ENCODE data around the gene NKX2-4. TPM values are rescaled to one million over a fixed set of nuclear protein-coding genes. Genes with fewer than 3 reads are reported as not detected.

Gene NKX2-4
- total and polyA plus RNA-seq, 10 of the 15 experiments (the other 5 are each of a cell fraction or from before 2014, with no cell fraction given) = not detected

GRCh38 chr20:21391185-21391971 lies 5.9 kb downstream of the NKX2-4 start:
- Histone ChIP-seq H4K20me1 (ENCODE audit: control insufficient read depth, insufficient read depth) (no peaks in the 10 kb centered on the region), H3K9ac (ENCODE audit: control insufficient read depth, insufficient read depth, low read length) (no peak overlapping the region), H3K27me3 (replicated peaks in 1 of 2; ENCODE audit: control insufficient read depth in 2 of 2, insufficient read depth in 2 of 2, low read length in 1 of 2) (peaks cover 2 to 13% of the 10 kb centered on the region in 2 experiments; a peak in 3 of 4 replicates), H3K4me3 (no peak overlapping the region), H3K4me2 (ENCODE audit: control insufficient read depth, insufficient read depth) (0 out of 2 replicates have a peak overlapping the region, but pooled peaks have one; percentile 7), H3K36me3 (ENCODE audit: control insufficient read depth in 2 of 2, insufficient read depth in 2 of 2, low read length in 1 of 2) (peaks cover 3 to 13% of the 10 kb centered on the region in 2 experiments; a peak in 3 of 4 replicates), H3K4me1 (ENCODE audit: control insufficient read depth, insufficient read depth, low read length) (no peaks in the 10 kb centered on the region), H3K27ac (ENCODE audit: control insufficient read depth, insufficient read depth) (no peak overlapping the region), H3K79me2 (ENCODE audit: control insufficient read depth, insufficient read depth, low read length) (no peaks in the 10 kb centered on the region), H2AFZ (ENCODE audit: control insufficient read depth, low read depth, low read length) (no peak overlapping the region), H3K9me3 (replicated peaks; ENCODE audit: control insufficient read depth, insufficient read depth, low read length) (no peaks in the 10 kb centered on the region; the same call in 2 of the 3 replicates)
- WGBS (ENCODE audit: insufficient coverage, insufficient replicate concordance, low lambda C conversion rate, missing lambda C conversion rate) = 51% methylated on average over 47 of the region's 61 CpGs
- SMC1A ChIA-PET (ENCODE audit: uncharacterized antibody, unreplicated experiment) = no interaction called here
- RAD21 ChIA-PET (ENCODE audit: unreplicated experiment) = no interaction called here
- TF ChIP-seq ZBTB40 (IDR thresholded peaks at IDR 0.05; ENCODE audit: borderline replicate concordance) (no peak), BCL3 (IDR thresholded peaks at IDR 0.05; ENCODE audit: borderline replicate concordance, insufficient read depth, low read depth, low read length, poor library complexity, severe bottlenecking) (peak; percentile 32), CHD1 (IDR thresholded peaks at IDR 0.05; ENCODE audit: low read depth, low read length) (no peak)
- intact Hi-C loops (cut with micrococcal nuclease; ENCODE audit: unreplicated experiment) (loop anchor here (10.0 kb wide), 1 partner anchor 113 kb away; no protein-coding TSS in a partner anchor), in situ Hi-C loops (cut with MboI) (no loop called here)
- POLR2A ChIA-PET = no interaction called here
- no peak for FAIRE-seq
- no TSS peak for BruUV-seq (replicated peaks)
- no peak for DNase-seq (ENCODE audit: low read depth, low spot score)
- ATAC-seq = no peak; the same call in 2 of the 3 replicates
- CTCF ChIA-PET = no interaction called here

Measured in GM12878 (cell line).